PC-9 (cell line): ENCODE measurements around the gene SND1.

Experiments
- CTCF ChIP-seq: fragments of 200-600 bp; sonication (generic); conservative IDR thresholded peaks from 2 replicates; pipeline ENCODE4 v1.6.1; 2017; ENCODE audit warnings: mixed run types, antibody characterized with exemption, mild to moderate bottlenecking, moderate library complexity
- EZH2 ChIP-seq: fragments of 200-600 bp; sonication (generic); IDR thresholded peaks from 2 replicates; pipeline ENCODE4 v1.8.0; 2017; ENCODE audit warnings: antibody characterized with exemption, low read depth

- no peak for TF ChIP-seq CTCF
- TF ChIP-seq EZH2, result no peak
Observed at GRCh38 chr7:128135159-128135514, 483.1 kb downstream of the SND1 start.
